Activated T-helper 17 cell treated with anti-CD3 and anti-CD28 coated beads, Interleukin-2, amount 50 U/mL, for 72 hours (primary cell): ENCODE measurements around the gene CCDC14. TPM values are rescaled to one million over a fixed set of nuclear protein-coding genes. Genes with fewer than 3 reads are reported as not detected.
"Not testable (repeated sequence)": the region's sequence is repeated elsewhere in the genome, so short reads cannot be mapped to it uniquely, and the experiment has no call there.

ENCODE experiments used
- ATAC-seq: fragments of 150-1000 bp; cut with Tn5 transposase; replicated peaks from 2 replicates; pipeline ENCODE4 v1.10.0; 2021; ENCODE audit warnings: mild to moderate bottlenecking, moderate library complexity
- H3K27ac Mint-ChIP-seq: one replicate; pipeline ENCODE4 v1.8.0; 2022; ENCODE audit warnings: mixed read lengths
- H3K27me3 Mint-ChIP-seq: one replicate; pipeline ENCODE4 v1.8.0; 2022; ENCODE audit warnings: mixed read lengths
- H3K36me3 Mint-ChIP-seq: one replicate; pipeline ENCODE4 v1.8.0; 2022; ENCODE audit warnings: low read depth, mild to moderate bottlenecking, mixed read lengths
- H3K4me1 Mint-ChIP-seq: one replicate; pipeline ENCODE4 v1.8.0; 2022; ENCODE audit warnings: mixed read lengths
- H3K4me3 Mint-ChIP-seq: one replicate; pipeline ENCODE4 v1.8.0; 2022; ENCODE audit warnings: mild to moderate bottlenecking, mixed read lengths
- H3K9me3 Mint-ChIP-seq: one replicate; pipeline ENCODE4 v1.8.0; 2022; ENCODE audit warnings: mixed read lengths
- total RNA-seq, 2 donors: library from RNA; stranded (reverse); gene quantifications; one replicate each; pipeline ENCODE4 v1.2.3, GENCODE V29; 2022

CCDC14 gene
- total RNA-seq, 2 donors from 2014 or later, result 32.4 to 48.4 TPM

DNA sequence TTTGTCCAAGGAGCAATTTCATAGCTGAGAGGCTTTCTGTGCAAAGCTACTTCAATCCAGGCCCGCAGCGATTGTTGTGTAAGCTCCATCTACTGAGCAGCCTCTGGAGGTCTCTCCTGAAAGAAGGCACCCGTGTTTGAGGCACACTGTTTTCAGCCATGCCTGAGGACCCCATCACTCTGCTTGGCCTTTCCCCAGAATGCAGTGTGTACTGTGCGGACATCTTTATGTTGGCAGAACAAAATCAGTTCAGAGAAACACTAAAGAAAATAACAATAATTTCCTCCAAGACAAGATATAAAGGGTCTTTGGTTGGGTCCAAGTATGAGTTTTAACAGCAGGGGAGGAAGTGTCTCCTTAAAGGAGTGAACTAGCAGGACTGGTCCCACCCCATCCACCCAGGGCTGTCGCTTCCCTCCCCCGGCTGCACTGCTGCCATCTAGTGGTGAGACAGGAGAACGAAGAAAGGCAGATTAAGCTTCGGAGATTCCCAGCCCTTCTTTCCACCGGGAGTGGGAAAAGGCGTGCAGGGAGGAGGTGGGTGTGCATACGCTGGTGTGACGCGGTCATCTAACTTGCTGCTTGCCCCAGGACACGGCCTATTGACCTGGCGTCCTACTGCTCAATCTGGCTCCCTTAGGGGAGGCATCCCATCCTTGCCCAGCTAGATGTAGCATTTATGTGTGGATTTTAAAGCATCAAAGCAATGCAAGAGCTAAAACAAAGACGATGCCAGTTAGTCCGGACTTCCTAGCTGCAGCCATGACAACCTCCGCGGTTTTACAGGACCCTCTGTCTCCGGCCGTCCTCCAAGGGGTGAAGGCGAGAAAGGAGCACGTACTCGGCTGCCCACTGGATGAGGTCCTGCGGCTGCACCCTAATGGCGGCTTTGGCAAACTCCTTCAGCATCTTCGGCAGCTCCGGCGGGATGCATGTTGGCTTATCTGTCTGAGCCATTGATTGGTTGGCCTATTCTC lies 18.8 kb upstream of the CCDC14 start:
- ATAC-seq, result peak; percentile 72
- not testable (repeated sequence) for H3K4me1 Mint-ChIP-seq, H3K9me3 Mint-ChIP-seq, H3K36me3 Mint-ChIP-seq, H3K27ac Mint-ChIP-seq, H3K4me3 Mint-ChIP-seq
- peaks cover 32% of the 10 kb centered on the region for H3K27me3 Mint-ChIP-seq

GRCh38 chr3:123976904-123977303 lies 15.9 kb upstream of the CCDC14 start:
- H3K36me3 Mint-ChIP-seq, H3K27ac Mint-ChIP-seq, H3K9me3 Mint-ChIP-seq, H3K4me1 Mint-ChIP-seq, ATAC-seq, H3K4me3 Mint-ChIP-seq: not testable (repeated sequence)
- peaks cover 28% of the 10 kb centered on the region for H3K27me3 Mint-ChIP-seq

- not testable (repeated sequence) for H3K36me3 Mint-ChIP-seq, H3K4me1 Mint-ChIP-seq, H3K27ac Mint-ChIP-seq, ATAC-seq, H3K4me3 Mint-ChIP-seq, H3K9me3 Mint-ChIP-seq
- peaks cover 29% of the 10 kb centered on the region for H3K27me3 Mint-ChIP-seq
Observed at GRCh38 chr3:123976181-123976898, 15.3 kb upstream of the CCDC14 start.

- not testable (repeated sequence) for H3K36me3 Mint-ChIP-seq, H3K27ac Mint-ChIP-seq, ATAC-seq, H3K4me3 Mint-ChIP-seq, H3K9me3 Mint-ChIP-seq, H3K4me1 Mint-ChIP-seq
- peaks cover 30% of the 10 kb centered on the region for H3K27me3 Mint-ChIP-seq
Observed at GRCh38 chr3:123975030-123975429, 14.0 kb upstream of the CCDC14 start.

- Mint-ChIP-seq H3K4me3 (no peak overlapping the region), H3K4me1 (no peaks in the 10 kb centered on the region), H3K27ac (no peak overlapping the region), H3K9me3 (no peaks in the 10 kb centered on the region), H3K36me3 (no peaks in the 10 kb centered on the region), H3K27me3 (peaks cover 41% of the 10 kb centered on the region)
- no peak for ATAC-seq
Observed at GRCh38 chr3:123971406-123971805, 10.4 kb upstream of the CCDC14 start.

DNA sequence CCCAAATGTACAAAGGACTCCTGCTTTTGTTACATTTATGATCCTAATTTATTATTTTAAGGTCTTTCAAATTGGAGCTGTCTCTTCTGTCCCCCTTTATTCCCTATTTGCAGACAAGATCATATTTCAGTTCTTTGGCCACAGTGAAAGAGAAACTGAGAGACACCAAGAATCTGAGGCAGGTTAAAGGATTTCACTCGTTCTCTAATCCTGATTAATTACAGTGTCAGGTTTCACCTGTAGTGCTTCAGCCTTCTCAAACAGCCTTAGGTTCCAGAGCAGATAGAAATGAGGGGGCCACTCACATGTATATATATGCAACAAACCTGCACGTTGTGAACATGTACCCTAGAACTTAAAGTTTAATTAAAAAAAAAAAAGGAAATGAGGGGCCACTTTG lies 6.2 kb upstream of the CCDC14 start:
- peaks cover 29% of the 10 kb centered on the region for H3K27me3 Mint-ChIP-seq
- not testable (repeated sequence) for H3K4me3 Mint-ChIP-seq, ATAC-seq, H3K9me3 Mint-ChIP-seq, H3K27ac Mint-ChIP-seq, H3K36me3 Mint-ChIP-seq, H3K4me1 Mint-ChIP-seq

- not testable (repeated sequence) for H3K9me3 Mint-ChIP-seq, H3K4me1 Mint-ChIP-seq, H3K4me3 Mint-ChIP-seq, H3K27ac Mint-ChIP-seq, ATAC-seq, H3K36me3 Mint-ChIP-seq
- peaks cover 27% of the 10 kb centered on the region for H3K27me3 Mint-ChIP-seq
Observed at GRCh38 chr3:123966799-123967198, 5.8 kb upstream of the CCDC14 start.

DNA sequence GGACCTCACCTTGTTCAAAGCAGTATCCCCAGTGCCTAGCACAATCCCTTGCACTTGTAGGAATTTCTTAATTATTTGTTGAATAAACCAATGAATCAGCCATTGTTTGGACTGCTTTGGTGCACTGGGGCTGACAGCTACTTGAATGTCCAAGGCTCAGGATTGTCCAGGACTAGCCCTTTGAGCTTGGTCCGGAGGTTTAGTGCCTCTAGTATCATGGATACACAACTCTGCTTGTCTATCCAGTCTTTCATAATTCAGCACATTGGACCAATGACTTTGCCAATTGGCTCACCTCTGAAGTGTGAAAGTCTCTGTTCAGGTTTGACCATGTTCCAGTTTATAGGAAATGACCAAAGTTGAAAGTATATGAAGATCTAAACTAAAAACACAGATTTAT lies 3.8 kb upstream of the CCDC14 start:
- not testable (repeated sequence) for H3K4me1 Mint-ChIP-seq, H3K9me3 Mint-ChIP-seq, H3K36me3 Mint-ChIP-seq, H3K4me3 Mint-ChIP-seq, H3K27ac Mint-ChIP-seq, ATAC-seq
- peaks cover 16% of the 10 kb centered on the region for H3K27me3 Mint-ChIP-seq

DNA sequence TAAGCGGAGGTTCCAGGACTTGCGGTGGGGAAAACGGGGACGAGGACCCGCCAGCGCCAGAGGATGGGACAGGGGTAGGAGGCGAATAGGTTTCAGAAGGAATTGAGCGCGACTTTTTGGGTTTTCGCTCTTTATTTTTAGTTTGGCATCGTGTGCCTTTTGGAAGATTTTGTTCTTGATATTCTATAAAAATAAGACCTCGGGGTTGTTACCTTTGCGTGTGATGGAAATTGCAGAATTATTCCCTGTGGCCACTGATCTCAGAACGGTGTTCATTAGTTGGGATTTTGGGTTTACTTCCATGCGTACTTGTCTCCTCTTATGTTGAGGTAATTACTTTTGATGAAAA lies 453 bp upstream of the CCDC14 start:
- H3K4me1 Mint-ChIP-seq, result peaks cover 12% of the 10 kb centered on the region
- no peaks in the 10 kb centered on the region for H3K36me3 Mint-ChIP-seq
- H3K27me3 Mint-ChIP-seq, result peaks cover 4% of the 10 kb centered on the region
- peak overlapping the region; percentile 93 for H3K4me3 Mint-ChIP-seq
- peak overlapping the region; percentile 95 for H3K27ac Mint-ChIP-seq
- no peaks in the 10 kb centered on the region for H3K9me3 Mint-ChIP-seq
- no peak for ATAC-seq

DNA sequence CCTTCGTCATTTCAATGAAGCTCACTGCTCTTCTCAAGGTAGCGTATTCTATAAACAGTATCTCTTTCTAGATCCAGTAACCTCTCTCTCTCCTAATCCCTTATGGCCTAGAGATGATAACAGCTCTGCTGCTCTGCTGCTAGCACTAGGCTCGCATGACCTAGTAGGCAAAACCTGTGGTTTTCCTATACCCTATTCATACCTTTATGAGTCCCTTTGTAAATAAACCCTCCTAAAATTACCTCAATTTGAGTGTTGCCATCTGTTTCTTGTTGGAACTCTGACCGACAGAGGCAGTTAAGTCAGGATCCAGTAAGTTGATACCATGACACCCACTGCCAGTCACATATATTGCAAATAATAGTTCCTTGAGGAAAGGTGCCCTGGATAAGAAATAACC lies 7.3 kb downstream of the CCDC14 start:
- Mint-ChIP-seq H3K9me3 (no peaks in the 10 kb centered on the region), H3K27ac (no peak overlapping the region), H3K36me3 (peaks cover 50% of the 10 kb centered on the region), H3K4me1 (peaks cover 5% of the 10 kb centered on the region), H3K4me3 (no peak overlapping the region), H3K27me3 (no peaks in the 10 kb centered on the region)
- no peak for ATAC-seq

DNA sequence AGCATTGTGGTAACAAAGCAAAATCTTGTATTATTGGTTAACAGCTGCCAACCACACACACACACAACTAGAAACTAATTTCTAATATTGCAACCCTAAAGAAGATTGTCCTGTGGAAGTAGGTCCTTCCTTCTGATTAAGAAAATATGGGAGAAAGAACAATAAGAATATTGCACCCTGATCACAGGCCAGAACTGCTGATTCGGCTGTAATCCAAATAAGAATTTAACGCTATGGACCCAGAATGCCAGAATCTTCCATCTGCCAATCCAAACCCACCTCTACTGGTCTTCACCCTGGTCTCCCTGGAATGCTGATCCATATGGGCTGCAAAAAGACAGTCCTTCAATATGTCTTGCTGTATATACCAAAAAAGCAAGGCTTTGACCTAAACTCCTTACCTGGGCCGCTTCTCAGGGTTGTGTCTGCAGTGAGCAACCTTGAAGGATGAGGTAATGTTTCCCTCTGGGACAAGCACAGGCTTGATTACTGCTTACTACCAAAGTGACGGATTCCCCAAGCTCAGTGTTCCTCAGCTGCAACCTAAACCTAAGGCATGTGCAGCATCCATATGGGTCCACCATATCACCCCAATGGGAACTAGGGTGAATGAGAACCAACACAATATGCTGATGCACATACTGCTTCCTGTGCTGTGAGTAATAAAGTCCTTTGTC lies 8.0 kb downstream of the CCDC14 start:
- peaks cover 57% of the 10 kb centered on the region for H3K36me3 Mint-ChIP-seq
- no peak overlapping the region for H3K27ac Mint-ChIP-seq
- peaks cover 5% of the 10 kb centered on the region for H3K4me1 Mint-ChIP-seq
- ATAC-seq, result no peak
- no peaks in the 10 kb centered on the region for H3K9me3 Mint-ChIP-seq
- no peaks in the 10 kb centered on the region for H3K27me3 Mint-ChIP-seq
- H3K4me3 Mint-ChIP-seq, result no peak overlapping the region

- Mint-ChIP-seq H3K27ac (no peak overlapping the region), H3K27me3 (no peaks in the 10 kb centered on the region)
Observed at GRCh38 chr3:123951522-123952447, 9.2 kb downstream of the CCDC14 start.

GRCh38 chr3:123949641-123950040 lies 11.4 kb downstream of the CCDC14 start:
- no peaks in the 10 kb centered on the region for H3K9me3 Mint-ChIP-seq
- no peak for ATAC-seq
- H3K36me3 Mint-ChIP-seq, result peaks cover 73% of the 10 kb centered on the region
- H3K27ac Mint-ChIP-seq, result peak overlapping the region; percentile 6
- no peaks in the 10 kb centered on the region for H3K27me3 Mint-ChIP-seq
- peaks cover 5% of the 10 kb centered on the region for H3K4me1 Mint-ChIP-seq
- H3K4me3 Mint-ChIP-seq, result no peak overlapping the region

More at GRCh38 chr3:123951522-123952447, 9.2 kb downstream of the CCDC14 start:
- Mint-ChIP-seq H3K4me3 (no peak overlapping the region), H3K9me3 (no peaks in the 10 kb centered on the region), H3K36me3 (peaks cover 61% of the 10 kb centered on the region), H3K4me1 (peaks cover 5% of the 10 kb centered on the region)
- no peak for ATAC-seq

DNA sequence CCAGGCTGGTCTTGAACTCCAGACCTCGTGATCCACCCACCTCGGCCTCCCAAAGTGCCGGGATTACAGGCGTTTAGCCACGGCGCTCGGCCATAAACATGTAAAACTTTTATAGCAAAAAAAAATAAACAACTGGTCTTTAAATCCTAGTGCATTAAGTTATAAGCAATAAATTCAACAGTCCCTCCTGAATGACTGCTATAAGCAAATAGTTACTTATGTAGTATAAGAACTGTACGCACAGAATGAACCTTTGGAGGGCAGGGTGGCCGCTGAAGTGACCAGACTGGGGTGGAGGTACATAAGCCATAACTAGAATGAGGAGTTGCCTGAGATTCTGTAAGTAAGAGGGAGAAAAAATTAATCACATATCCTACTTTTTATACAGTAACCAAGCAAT lies 12.6 kb downstream of the CCDC14 start:
- Mint-ChIP-seq H3K27me3 (no peaks in the 10 kb centered on the region), H3K4me1 (peaks cover 5% of the 10 kb centered on the region), H3K36me3 (peaks cover 84% of the 10 kb centered on the region), H3K27ac (no peak overlapping the region), H3K9me3 (no peaks in the 10 kb centered on the region), H3K4me3 (no peak overlapping the region)
- no peak for ATAC-seq
